Fibroblast of skin of right quadriceps (primary cell): ENCODE data around the gene UTS2B.

Source experiments
- DNase-seq: peaks from one replicate; pipeline ENCODE4 v3.0.0-alpha.2; 2013

The UTS2B gene

DNA sequence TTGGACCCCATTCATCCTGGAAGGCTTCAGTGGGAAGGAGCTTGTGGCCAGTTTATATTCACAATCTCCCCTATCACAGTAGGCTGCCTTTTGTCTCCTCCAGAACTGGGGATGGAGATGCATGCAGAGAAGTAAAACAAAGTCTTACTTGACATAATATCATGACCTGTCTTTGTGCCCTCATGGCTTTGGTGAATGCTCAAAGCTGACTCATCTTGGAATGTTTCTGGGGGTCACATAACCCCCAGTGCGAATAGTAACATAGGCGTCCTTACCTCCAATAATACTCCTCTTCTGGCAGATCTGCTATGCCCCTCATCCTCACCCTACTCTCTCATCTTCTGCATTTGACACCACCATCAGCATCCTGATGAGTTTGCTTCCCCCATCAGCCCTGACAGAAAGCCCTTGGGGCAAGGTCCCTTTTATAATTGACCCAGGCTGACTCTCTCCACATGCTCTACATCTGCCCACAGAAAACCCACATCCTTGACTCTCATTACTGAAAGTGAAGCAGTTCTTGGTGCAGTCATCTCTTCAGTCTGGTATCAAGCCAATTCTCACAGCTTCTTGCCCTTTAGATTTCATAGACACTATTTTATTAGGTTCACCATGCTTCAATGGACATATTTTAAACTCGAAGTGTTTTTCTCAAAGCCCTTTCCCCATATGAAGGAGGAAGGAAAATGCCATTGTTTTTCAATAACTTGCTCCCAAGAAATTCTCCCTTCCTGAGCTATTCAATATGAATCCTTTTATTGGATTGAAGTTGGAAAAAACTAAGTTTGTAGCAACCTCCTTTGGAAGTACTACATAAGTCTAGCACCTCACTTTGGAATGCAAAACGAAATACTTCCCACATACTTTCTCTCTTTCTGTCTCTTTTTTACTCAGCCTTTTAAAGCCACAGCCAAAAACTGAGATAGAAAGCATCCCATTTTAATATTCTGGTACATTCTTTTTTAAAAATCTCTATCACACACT, 94.7 kb downstream of the UTS2B start:
- DNase-seq: peak; percentile 45

DNA sequence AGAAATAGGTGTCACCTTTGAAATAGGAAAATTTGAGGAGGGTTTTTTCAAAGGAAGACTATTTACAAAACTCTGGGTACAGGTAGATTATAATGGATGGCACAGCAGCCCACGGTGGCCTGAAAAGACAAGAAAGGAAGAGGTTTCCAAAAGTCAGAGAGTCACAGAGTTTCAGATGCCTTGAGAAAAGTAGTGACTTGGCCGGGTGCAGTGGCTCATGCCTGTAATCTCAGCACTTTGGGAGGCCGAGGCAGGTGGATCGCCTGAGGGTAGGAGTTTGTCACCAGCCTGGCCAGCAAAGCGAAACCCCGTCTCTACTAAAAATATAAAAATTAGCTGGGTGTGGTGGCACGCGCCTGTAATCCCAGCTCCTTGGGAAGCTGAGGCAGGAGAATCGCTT, 96.1 kb downstream of the UTS2B start:
- no peak for DNase-seq

DNA sequence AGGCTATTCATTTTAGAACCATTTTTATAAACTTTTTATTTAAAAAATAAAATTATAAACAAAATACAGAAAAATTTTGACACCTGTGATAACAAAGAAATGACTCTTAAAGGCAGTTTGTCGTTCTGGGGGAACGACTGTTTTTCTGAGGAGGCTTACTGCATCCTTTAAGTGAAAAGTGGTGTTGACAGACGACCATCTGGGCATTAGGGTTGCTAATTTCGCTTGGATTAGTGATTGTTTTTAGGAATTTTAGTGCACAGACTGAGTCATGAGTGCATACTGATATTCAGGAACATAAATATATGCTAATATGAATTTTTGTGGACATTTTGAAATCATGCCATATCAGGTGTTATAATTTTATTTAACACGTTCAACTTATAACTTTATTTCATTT, 102.8 kb downstream of the UTS2B start:
- DNase-seq: no peak

DNA sequence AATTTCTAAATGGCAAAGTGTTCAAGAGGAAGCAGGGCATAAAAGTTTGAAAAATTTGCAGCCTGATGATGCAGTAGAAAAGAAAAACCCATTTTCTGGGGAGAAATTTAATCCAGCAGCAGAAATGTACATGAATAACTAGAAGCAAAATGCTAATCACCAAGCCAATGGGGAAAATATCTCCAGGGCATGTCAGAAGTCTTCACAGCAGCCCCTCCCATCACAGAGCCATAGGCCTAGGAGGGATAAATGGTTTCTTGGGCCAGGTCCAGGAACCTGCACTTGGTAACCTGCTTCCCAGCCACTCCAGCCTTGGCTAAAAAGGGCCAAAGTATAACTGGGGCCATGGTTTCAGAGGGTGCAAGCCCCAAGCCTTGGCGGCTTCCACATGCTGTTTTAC, 108.7 kb downstream of the UTS2B start:
- no peak for DNase-seq

DNA sequence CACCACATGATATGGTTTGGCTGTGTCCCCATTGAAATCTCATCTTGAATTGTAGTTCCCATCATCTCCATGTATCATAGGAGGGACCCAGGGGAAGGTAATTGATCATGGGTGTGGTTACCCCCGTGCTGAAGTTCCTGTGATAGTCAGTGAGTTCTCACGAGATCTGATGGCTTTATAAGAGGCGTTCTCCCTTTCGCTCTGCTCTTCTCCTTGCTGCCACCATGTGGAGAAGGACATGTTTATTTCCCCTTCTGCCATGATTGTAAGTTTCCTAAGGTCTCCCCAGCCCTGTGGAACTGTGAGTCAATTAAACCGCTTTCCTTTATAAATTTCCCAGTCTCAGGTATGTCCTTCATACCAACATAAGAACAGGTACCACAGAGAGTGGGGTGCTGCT, 109.4 kb downstream of the UTS2B start:
- DNase-seq: no peak

DNA sequence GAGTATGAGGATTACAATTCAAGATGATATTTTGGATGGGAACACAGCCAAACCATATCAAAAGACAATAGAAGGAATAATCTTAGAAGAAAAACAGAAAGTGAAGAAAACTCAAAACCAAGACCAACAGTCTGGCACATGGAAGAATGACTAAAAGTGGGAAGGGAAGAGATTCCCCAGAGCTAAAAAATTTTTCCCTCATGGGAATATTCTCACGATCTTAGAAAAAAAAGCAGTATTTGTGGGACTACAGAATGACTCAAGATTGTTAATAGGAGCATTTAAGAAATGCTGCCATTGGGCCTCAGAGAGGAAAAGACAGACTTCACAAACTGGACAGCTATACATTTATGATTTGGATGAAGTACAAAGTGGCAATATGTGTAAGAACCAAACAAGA, 113.0 kb downstream of the UTS2B start:
- DNase-seq: peak; percentile 53
